GM19455 (cell line): Measurements from ENCODE around the gene REEP3.
"Not testable (repeated sequence)": the region's sequence is repeated elsewhere in the genome, so short reads cannot be mapped to it uniquely, and the experiment has no call there.

Source experiments
- ATAC-seq: cut with Tn5 transposase; IDR thresholded peaks from one replicate; pipeline ENCODE4 v1.9.1; 2021; ENCODE audit not compliant: unreplicated experiment

The REEP3 gene

GRCh38 chr10:63547628-63548360, 26.6 kb downstream of the REEP3 start:
- ATAC-seq = no peak

- ATAC-seq = no peak
These were observed 27.7 kb downstream of the REEP3 start for GRCh38 chr10:63548860-63549259.

GRCh38 chr10:63549810-63550209, 28.6 kb downstream of the REEP3 start:
- no peak for ATAC-seq

DNA sequence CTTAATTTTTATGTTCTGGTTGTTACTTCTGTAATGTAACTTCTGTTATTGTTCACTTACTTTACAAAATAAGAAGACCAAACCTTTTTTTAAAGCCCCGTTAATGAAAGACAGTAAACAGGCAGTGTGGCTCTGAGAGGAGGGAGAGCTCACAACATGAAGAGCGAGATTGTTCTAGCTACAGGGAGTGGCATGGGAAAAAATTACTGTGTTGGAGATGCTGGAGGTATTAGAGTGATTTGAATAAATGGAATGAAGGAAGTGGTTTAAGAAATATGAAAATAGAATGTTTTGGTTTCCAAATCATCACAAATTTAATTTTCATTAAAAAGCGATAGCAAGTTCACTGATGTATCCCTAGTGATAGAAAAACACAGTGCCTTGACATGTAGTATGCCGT, 31.8 kb downstream of the REEP3 start:
- ATAC-seq = no peak

- no peak for ATAC-seq
These were observed 32.3 kb downstream of the REEP3 start for GRCh38 chr10:63553473-63553872.

DNA sequence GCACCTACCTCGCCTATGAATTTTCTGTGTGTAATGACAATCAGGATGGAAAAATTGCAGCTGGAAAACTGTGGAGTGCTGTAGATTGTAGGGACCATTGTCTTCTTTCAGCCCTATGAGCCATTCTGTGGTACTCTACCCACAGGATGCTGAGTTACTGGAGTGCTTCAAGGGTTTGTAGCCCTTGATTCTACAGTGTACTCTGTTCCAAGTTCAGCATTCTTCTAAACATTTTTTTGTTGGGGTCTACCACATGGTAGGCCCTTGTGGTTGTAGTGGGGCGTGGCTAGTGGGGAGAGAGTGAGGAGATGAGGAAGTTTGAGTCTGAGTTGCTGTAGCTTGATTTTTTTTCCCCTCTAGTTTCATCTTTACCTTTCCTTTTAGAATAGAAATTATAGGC, 33.5 kb downstream of the REEP3 start:
- ATAC-seq = no peak

GRCh38 chr10:63555330-63555729, 34.1 kb downstream of the REEP3 start:
- no peak for ATAC-seq

- ATAC-seq = no peak
These were observed 37.1 kb downstream of the REEP3 start for GRCh38 chr10:63558132-63558784.

GRCh38 chr10:63561341-63561740, 40.1 kb downstream of the REEP3 start:
- no peak for ATAC-seq

- no peak for ATAC-seq
These were observed 41.2 kb downstream of the REEP3 start for GRCh38 chr10:63562391-63562790.

DNA sequence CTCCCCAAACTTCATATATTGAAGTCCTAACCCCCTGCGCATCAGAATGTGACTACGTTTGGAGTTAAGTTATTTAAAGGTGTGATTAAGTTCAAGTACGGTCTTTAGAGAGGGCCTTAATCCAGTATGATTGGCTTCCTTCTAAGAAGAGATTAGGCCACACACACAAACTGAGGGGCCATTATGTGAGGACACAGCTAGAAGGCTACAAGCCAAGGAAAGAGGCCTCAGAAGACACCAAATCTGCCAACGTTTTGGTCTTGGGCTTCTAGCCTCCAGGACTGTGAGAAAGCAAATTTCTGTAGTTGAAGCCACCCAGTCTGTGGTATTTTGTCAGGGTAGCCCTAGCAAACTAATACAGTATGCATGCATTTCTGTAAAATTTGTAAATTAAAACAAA, 41.7 kb downstream of the REEP3 start:
- no peak for ATAC-seq

DNA sequence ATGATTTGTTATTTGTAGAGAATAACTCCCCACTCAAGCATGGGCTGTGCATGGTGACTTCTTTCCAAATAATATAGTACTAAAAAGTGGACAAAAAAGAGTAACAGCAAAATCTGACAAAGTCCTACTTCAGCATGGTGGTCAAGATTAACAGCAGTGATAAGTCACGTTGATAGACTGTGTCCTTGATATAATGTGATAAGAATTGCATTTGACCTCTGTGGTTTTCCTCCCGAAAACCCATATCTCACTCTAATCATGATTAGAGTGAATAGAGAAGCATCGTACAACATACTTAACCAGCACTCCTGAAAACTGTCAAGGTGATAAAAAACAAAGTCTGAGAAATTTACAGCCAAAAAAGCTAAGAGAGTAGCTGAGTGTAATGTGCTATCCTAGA, 42.4 kb downstream of the REEP3 start:
- ATAC-seq = no peak

DNA sequence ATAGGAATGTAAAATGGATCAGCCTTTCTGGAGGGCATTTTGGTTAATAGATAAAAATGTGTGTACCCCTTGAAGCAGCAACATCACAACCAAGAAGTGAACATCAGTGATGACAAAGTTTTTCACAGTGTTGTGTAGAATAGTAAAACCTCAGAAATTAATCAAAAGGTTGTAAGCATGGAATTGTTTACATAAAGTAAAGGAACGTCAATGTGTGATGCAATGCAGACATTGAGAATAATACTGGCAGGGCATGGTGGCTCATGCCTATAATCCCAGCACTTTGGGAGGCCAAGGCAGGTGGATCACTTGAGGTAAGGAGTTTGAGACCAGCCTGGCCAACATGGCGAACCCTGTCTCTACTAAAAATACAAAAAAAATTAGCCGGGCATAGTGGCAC, 43.5 kb downstream of the REEP3 start:
- ATAC-seq = not testable (repeated sequence)

GRCh38 chr10:63573068-63573697, 52.0 kb downstream of the REEP3 start:
- no peak for ATAC-seq

DNA sequence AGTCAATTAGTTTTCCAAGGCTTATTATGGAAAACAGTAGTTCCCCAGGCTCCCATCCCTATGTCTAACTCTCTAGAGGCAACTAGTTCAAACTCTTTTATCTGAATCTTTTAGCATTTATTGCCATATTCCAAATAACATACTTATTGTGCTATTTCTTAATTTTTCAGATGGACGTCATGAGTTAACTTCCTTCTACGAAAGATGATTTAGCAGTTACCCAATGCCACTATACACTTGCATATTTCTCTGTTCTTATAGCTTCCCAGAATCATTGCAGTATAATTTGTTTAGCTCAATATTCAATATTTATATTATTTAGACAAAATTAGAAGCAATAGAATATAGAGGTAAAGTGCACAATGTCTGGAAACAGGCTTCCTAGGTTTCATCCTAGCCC, 52.8 kb downstream of the REEP3 start:
- ATAC-seq = no peak

DNA sequence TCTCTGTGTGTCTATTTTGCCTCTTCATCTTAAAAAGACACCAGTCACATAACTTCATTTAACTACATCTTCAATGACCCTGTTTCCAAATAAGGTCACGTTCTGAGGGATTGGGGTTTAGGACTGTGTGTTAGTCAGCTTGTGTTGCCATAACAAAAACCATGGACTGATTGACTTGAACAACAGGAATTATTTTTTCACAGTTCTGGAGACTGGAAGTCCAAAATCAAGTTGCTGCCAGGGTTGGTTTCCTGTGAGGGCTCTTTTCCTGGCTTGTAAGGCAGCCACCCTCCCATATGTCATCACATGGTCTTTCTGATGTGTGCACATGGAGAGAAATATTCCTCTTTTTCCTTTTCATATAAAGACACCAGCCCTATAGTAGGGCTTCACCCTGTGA, 55.3 kb downstream of the REEP3 start:
- no peak for ATAC-seq

DNA sequence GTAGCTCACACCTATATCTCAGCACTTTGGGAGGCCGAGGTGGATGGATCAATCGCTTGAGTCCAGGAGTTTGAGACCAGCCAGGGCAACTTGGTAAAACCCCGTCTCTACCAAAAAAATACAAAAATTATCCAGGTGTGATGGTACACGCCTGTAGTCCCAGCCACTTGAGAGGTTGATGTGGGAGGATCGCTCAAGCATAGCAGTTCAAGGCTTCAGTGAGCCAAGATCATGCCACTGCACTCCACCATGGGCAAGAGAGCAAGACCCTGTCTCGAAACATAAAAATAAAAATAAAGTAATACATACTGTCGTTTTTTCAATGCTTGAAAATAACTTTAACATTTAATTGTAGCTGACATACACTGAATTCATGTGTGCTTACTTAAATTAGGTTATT, 57.3 kb downstream of the REEP3 start:
- ATAC-seq = no peak

- ATAC-seq = no peak
These were observed 58.3 kb downstream of the REEP3 start for GRCh38 chr10:63579371-63580014.

- no peak for ATAC-seq
These were observed 61.5 kb downstream of the REEP3 start for GRCh38 chr10:63582690-63583089.

DNA sequence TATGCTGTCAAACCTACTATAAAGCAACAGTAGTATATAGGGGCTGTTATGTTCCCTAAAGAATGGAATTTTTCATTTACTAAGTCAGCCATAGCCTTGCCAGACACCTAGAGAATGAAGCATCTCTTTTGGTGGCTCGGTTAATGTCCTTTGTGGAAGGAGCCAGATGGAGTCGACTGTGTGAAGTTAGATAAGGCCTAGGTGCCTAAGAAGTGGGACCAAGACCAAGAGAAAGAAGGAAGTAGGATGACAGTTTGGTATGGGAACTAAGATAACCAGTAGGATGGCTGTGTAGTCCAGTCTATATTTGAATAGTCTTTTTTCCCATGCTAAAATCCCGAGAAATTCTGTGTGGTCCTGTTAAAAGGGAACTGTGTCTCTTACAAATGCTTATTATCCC, 62.2 kb downstream of the REEP3 start:
- no peak for ATAC-seq

GRCh38 chr10:63583909-63584724, 62.9 kb downstream of the REEP3 start:
- ATAC-seq = no peak
